AG04449 (cell line): ENCODE data around the gene FAM120A.

Experiments
- CTCF ChIA-PET: fragments of 350-600 bp; formaldehyde crosslinking; extraction: SDS; loops from one replicate; lab custom pipeline; 2021; ENCODE audit warnings: antibody characterized with exemption; lab: Yijun Ruan, JAX
- POLR2A ChIA-PET: fragments of 400-600, 350-600 bp; formaldehyde crosslinking; extraction: SDS; loops from one replicate; lab custom pipeline; 2020; ENCODE audit warnings: antibody characterized with exemption, inconsistent platforms; lab: Yijun Ruan, JAX
- DNase-seq: peaks from one replicate; pipeline ENCODE4 v3.0.0-alpha.2; 2010; ENCODE audit warnings: low read depth, low spot score
- H3K4me3 ChIP-seq: 2 replicates; pipeline ENCODE4 v1.5.1; 2011; ENCODE audit warnings: low read depth, mild to moderate bottlenecking, control low read depth, low read length
- TF ChIP-seq, protein P1 (sequence below): IDR thresholded peaks from one replicate; pipeline ENCODE4 v1.5.1; 2011; ENCODE audit warnings: mild to moderate bottlenecking, moderate library complexity, low read length, control low read depth, inconsistent platforms; ENCODE audit not compliant: insufficient read depth; ENCODE audit errors: missing control alignments

Gene FAM120A

DNA sequence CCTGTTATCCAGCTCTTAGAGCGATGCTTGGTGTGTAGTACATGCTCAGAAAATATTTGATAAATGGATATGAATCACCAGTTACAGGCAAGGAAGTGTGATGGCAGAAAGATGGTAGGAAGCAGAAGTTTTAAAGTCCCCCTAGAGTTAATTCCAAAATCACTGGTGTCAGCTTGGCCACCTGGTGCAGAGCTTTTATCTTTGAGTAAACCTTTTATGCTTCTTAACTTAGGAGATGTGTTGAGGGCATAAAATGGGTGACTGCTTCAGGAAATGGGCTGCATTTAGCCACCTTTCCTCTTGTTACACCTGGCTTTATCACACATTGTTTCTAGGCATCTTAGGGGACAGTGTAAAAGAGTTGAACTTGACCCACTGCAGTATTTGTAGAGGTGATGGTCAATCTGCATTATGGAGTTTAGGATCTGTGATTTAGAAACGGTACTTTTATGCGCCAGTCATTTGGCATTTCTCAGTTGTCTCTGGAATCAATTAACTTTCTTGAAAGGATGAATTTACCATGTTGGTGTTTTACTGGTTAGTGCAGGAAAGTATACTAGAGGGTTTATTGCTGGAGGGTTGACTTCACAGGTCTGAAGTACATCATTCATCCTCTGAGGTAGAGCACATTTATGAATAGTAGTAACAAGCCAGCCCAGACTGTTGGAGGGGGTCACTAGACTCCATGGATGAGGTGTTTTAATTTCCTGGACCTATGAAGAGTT lies 9.4 kb downstream of the FAM120A start:
- no peak overlapping the region for H3K4me3 ChIP-seq
- POLR2A ChIA-PET = interaction anchor here (0.6 kb wide), 1 partner anchor 9 kb away, joined by 3 read pairs; no protein-coding TSS in a partner anchor
- CTCF ChIA-PET = interaction anchor here (0.6 kb wide), 1 partner anchor 23 kb away, joined by 3 read pairs; no protein-coding TSS in a partner anchor
- TF ChIP-seq, protein P1, sequence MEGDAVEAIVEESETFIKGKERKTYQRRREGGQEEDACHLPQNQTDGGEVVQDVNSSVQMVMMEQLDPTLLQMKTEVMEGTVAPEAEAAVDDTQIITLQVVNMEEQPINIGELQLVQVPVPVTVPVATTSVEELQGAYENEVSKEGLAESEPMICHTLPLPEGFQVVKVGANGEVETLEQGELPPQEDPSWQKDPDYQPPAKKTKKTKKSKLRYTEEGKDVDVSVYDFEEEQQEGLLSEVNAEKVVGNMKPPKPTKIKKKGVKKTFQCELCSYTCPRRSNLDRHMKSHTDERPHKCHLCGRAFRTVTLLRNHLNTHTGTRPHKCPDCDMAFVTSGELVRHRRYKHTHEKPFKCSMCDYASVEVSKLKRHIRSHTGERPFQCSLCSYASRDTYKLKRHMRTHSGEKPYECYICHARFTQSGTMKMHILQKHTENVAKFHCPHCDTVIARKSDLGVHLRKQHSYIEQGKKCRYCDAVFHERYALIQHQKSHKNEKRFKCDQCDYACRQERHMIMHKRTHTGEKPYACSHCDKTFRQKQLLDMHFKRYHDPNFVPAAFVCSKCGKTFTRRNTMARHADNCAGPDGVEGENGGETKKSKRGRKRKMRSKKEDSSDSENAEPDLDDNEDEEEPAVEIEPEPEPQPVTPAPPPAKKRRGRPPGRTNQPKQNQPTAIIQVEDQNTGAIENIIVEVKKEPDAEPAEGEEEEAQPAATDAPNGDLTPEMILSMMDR = no peak
- no peak for DNase-seq

GRCh38 chr9:93461414-93461743 lies 9.9 kb downstream of the FAM120A start:
- H3K4me3 ChIP-seq = no peak overlapping the region
- no peak for DNase-seq
- POLR2A ChIA-PET = no interaction called here
- CTCF ChIA-PET = no interaction called here
- TF ChIP-seq, protein P1 = no peak

- TF ChIP-seq, protein P1 = no peak
- no peak overlapping the region for H3K4me3 ChIP-seq
- DNase-seq = no peak
- ChIA-PET CTCF (no interaction called here), POLR2A (no interaction called here)
Observed at GRCh38 chr9:93461821-93462220, 10.3 kb downstream of the FAM120A start.

GRCh38 chr9:93463638-93464248 lies 12.3 kb downstream of the FAM120A start:
- H3K4me3 ChIP-seq = no peak overlapping the region
- TF ChIP-seq, protein P1 = no peak
- POLR2A ChIA-PET = interaction anchor here (1.0 kb wide), 1 partner anchor 10 kb away, joined by 3 read pairs; the partner anchor contains the start of gene FAM120AOS
- no peak for DNase-seq
- CTCF ChIA-PET = interaction anchor here (1.0 to 3.7 kb wide), 3 partner anchors 8 to 103 kb away, joined by 3 to 24 read pairs (median 4); partner anchors contain the start of gene FAM120AOS

GRCh38 chr9:93464395-93464794 lies 12.9 kb downstream of the FAM120A start:
- TF ChIP-seq, protein P1 = no peak
- H3K4me3 ChIP-seq = no peak overlapping the region
- DNase-seq = no peak
- POLR2A ChIA-PET = no interaction called here
- CTCF ChIA-PET = interaction anchor here (0.7 to 3.7 kb wide), 4 partner anchors 8 to 102 kb away, joined by 3 to 24 read pairs (median 8); partner anchors contain the start of gene FAM120AOS

- CTCF ChIA-PET = interaction anchor here (0.7 to 3.7 kb wide), 4 partner anchors 9 to 101 kb away, joined by 3 to 24 read pairs (median 8); partner anchors contain the start of gene FAM120AOS
- DNase-seq = no peak
- TF ChIP-seq, protein P1 = no peak
- POLR2A ChIA-PET = no interaction called here
- no peak overlapping the region for H3K4me3 ChIP-seq
Observed at GRCh38 chr9:93464876-93465275, 13.4 kb downstream of the FAM120A start.
